IPS-18a (cell line): ENCODE measurements around the gene MIPEP.
"Not testable (repeated sequence)": the region's sequence is repeated elsewhere in the genome, so short reads cannot be mapped to it uniquely, and the experiment has no call there.

Source experiments
- H3K27ac ChIP-seq: one replicate; pipeline ENCODE4 v1.5.1; 2013; ENCODE audit warnings: low read length
- H3K27me3 ChIP-seq: one replicate; pipeline ENCODE4 v1.6.1; 2013; ENCODE audit warnings: mild to moderate bottlenecking, low read length; ENCODE audit not compliant: control insufficient read depth, insufficient read depth
- H3K36me3 ChIP-seq: one replicate; pipeline ENCODE4 v1.6.1; 2013; ENCODE audit warnings: low read depth, low read length; ENCODE audit not compliant: control insufficient read depth
- H3K4me1 ChIP-seq: one replicate; pipeline ENCODE4 v1.6.1; 2013; ENCODE audit warnings: low read depth, low read length; ENCODE audit not compliant: control insufficient read depth
- H3K4me3 ChIP-seq: one replicate; pipeline ENCODE4 v1.5.1; 2013; ENCODE audit warnings: low read length
- H3K9ac ChIP-seq: one replicate; pipeline ENCODE4 v1.6.1; 2013; ENCODE audit warnings: mild to moderate bottlenecking, low read length, moderate library complexity
- H3K9me3 ChIP-seq: one replicate; pipeline ENCODE4 v1.6.1; 2013; ENCODE audit warnings: low read depth, low read length; ENCODE audit not compliant: control insufficient read depth

Gene MIPEP

DNA sequence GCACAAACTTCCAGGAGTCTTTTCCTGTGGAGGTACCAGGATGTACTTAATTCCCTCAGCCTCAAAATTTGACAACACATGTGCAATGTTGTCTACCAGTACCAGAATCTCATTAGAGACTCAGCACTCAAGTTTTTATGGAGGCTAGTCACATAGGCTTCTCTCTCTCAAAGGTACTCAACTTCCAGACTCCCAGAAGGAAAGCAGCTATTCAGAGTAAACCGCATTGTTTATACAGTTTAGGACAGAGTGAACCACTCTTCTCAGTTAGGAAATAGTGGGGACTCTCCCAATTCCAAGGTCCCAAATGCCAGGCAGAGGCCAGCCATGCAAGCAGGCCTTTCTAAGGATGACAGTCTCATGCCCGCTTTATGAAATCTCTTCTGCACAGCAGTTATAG lies 16.6 kb upstream of the MIPEP start:
- H3K4me1 ChIP-seq = peaks cover 3% of the 10 kb centered on the region
- H3K27me3 ChIP-seq = no peaks in the 10 kb centered on the region
- no peaks in the 10 kb centered on the region for H3K36me3 ChIP-seq
- no peaks in the 10 kb centered on the region for H3K9me3 ChIP-seq
- H3K9ac ChIP-seq = no peak overlapping the region
- no peak overlapping the region for H3K4me3 ChIP-seq
- no peak overlapping the region for H3K27ac ChIP-seq

- Histone ChIP-seq H3K27ac (no peak overlapping the region), H3K4me1 (no peaks in the 10 kb centered on the region), H3K9me3 (no peaks in the 10 kb centered on the region), H3K9ac (no peak overlapping the region), H3K27me3 (no peaks in the 10 kb centered on the region), H3K36me3 (no peaks in the 10 kb centered on the region), H3K4me3 (no peak overlapping the region)
Measured at GRCh38 chr13:23903906-23904280, 14.7 kb upstream of the MIPEP start.

- no peaks in the 10 kb centered on the region for H3K9me3 ChIP-seq
- H3K36me3 ChIP-seq = no peaks in the 10 kb centered on the region
- no peaks in the 10 kb centered on the region for H3K27me3 ChIP-seq
- no peak overlapping the region for H3K4me3 ChIP-seq
- no peaks in the 10 kb centered on the region for H3K4me1 ChIP-seq
- no peak overlapping the region for H3K9ac ChIP-seq
- H3K27ac ChIP-seq = no peak overlapping the region
Measured at GRCh38 chr13:23902975-23903905, 14.0 kb upstream of the MIPEP start.

GRCh38 chr13:23901365-23901764 lies 12.2 kb upstream of the MIPEP start:
- Histone ChIP-seq H3K4me3 (no peak overlapping the region), H3K9ac (no peak overlapping the region), H3K9me3 (no peaks in the 10 kb centered on the region), H3K27ac (no peak overlapping the region), H3K36me3 (no peaks in the 10 kb centered on the region), H3K27me3 (no peaks in the 10 kb centered on the region), H3K4me1 (no peaks in the 10 kb centered on the region)

GRCh38 chr13:23899555-23899954 lies 10.4 kb upstream of the MIPEP start:
- Histone ChIP-seq H3K9ac (no peak overlapping the region), H3K27me3 (no peaks in the 10 kb centered on the region), H3K27ac (no peak overlapping the region), H3K36me3 (no peaks in the 10 kb centered on the region), H3K9me3 (no peaks in the 10 kb centered on the region), H3K4me1 (no peaks in the 10 kb centered on the region), H3K4me3 (no peak overlapping the region)

DNA sequence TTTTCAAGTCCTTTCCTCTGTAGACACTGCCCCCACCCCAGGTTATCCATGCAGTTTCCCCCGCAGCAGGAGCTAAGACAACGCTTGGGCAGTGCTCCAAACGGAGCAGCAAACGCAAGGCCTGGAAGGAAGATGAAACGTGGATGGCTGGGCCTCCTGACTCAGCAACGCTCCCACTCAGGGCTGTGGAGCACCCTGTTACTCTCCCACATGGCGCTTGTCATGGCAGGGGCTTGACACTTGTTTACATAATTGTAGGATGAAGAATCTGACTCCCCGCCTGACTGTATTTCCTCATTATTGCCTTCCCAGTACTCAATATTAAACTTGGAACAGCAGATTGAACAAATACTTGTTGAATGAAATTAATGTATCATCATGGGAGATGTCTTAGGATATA lies 8.9 kb upstream of the MIPEP start:
- Histone ChIP-seq H3K4me3 (no peak overlapping the region), H3K36me3 (no peaks in the 10 kb centered on the region), H3K9ac (no peak overlapping the region), H3K27me3 (no peaks in the 10 kb centered on the region), H3K9me3 (no peaks in the 10 kb centered on the region), H3K27ac (no peak overlapping the region), H3K4me1 (no peaks in the 10 kb centered on the region)

GRCh38 chr13:23897452-23897919 lies 8.3 kb upstream of the MIPEP start, which contains the start of gene C1QTNF9B:
TSS of gene C1QTNF9B (minus strand) at chr13:23897502.
- H3K4me3 ChIP-seq, H3K36me3 ChIP-seq, H3K27me3 ChIP-seq, H3K9me3 ChIP-seq, H3K9ac ChIP-seq, H3K27ac ChIP-seq, H3K4me1 ChIP-seq: not testable (repeated sequence)

GRCh38 chr13:23894746-23895145 lies 5.5 kb upstream of the MIPEP start:
- H3K4me3 ChIP-seq, H3K36me3 ChIP-seq, H3K27ac ChIP-seq, H3K9me3 ChIP-seq, H3K9ac ChIP-seq, H3K27me3 ChIP-seq, H3K4me1 ChIP-seq: not testable (repeated sequence)

- not testable (repeated sequence) for H3K27ac ChIP-seq, H3K4me1 ChIP-seq, H3K36me3 ChIP-seq, H3K9ac ChIP-seq, H3K9me3 ChIP-seq, H3K4me3 ChIP-seq, H3K27me3 ChIP-seq
Measured at GRCh38 chr13:23893791-23894190, 4.6 kb upstream of the MIPEP start.

- Histone ChIP-seq H3K9ac (no peak overlapping the region), H3K4me3 (peak overlapping the region; percentile 42), H3K36me3 (peaks cover 2% of the 10 kb centered on the region), H3K4me1 (peaks cover 14% of the 10 kb centered on the region), H3K27me3 (no peaks in the 10 kb centered on the region), H3K9me3 (no peaks in the 10 kb centered on the region), H3K27ac (no peak overlapping the region)
Measured at GRCh38 chr13:23889615-23890607, 711 bp upstream of the MIPEP start.

GRCh38 chr13:23884361-23884760 lies 4.8 kb downstream of the MIPEP start:
- not testable (repeated sequence) for H3K9ac ChIP-seq, H3K4me3 ChIP-seq, H3K27ac ChIP-seq, H3K9me3 ChIP-seq, H3K27me3 ChIP-seq, H3K4me1 ChIP-seq, H3K36me3 ChIP-seq
